Trophoblast cell (in vitro differentiated cells and primary cell): ENCODE measurements around the gene ATP7B.

Experiments
- DNase-seq, 2 donors: peaks; one replicate each; pipeline ENCODE4 v3.0.0-alpha.2; 2016
- H2AFZ ChIP-seq: 2 replicates; pipeline ENCODE4 v1.6.1; 2013; ENCODE audit warnings: low read length, moderate library complexity, mild to moderate bottlenecking; ENCODE audit not compliant: insufficient read depth, poor library complexity
- H2AK5ac ChIP-seq: 2 replicates; pipeline ENCODE4 v1.6.1; 2013; ENCODE audit warnings: mild to moderate bottlenecking, low read length
- H2BK120ac ChIP-seq: 2 replicates; pipeline ENCODE4 v1.6.1; 2013; ENCODE audit warnings: low read length, mild to moderate bottlenecking, moderate library complexity; ENCODE audit not compliant: insufficient read depth, poor library complexity
- H2BK12ac ChIP-seq: 2 replicates; pipeline ENCODE4 v1.6.1; 2013; ENCODE audit warnings: mild to moderate bottlenecking, low read length, moderate library complexity
- H2BK5ac ChIP-seq: 2 replicates; pipeline ENCODE4 v1.6.1; 2013; ENCODE audit warnings: low read length, low read depth, moderate library complexity, mild to moderate bottlenecking; ENCODE audit not compliant: poor library complexity
- H3K14ac ChIP-seq: 2 replicates; pipeline ENCODE4 v1.6.1; 2013; ENCODE audit warnings: mild to moderate bottlenecking, low read length
- H3K18ac ChIP-seq: 2 replicates; pipeline ENCODE4 v1.6.1; 2013; ENCODE audit warnings: mild to moderate bottlenecking, low read length
- H3K23ac ChIP-seq: 2 replicates; pipeline ENCODE4 v1.6.1; 2013; ENCODE audit warnings: low read length
- H3K27ac ChIP-seq: 2 replicates; pipeline ENCODE4 v1.5.1; 2013; ENCODE audit warnings: low read depth, mild to moderate bottlenecking, inconsistent platforms, low read length, moderate library complexity
- H3K27me3 ChIP-seq: 2 replicates; pipeline ENCODE4 v1.6.1; 2013; ENCODE audit warnings: inconsistent platforms, mild to moderate bottlenecking, low read length, moderate library complexity; ENCODE audit not compliant: insufficient read depth
- H3K36me3 ChIP-seq, 2 experiments: 1 replicate in 1 of 2; 2 replicates in 1 of 2; pipeline ENCODE4 v1.6.1; 2013; ENCODE audit warnings: low read length in 2 of 2, mild to moderate bottlenecking in 2 of 2, moderate library complexity in 1 of 2; ENCODE audit not compliant: insufficient read depth in 2 of 2, control insufficient read depth in 1 of 2
- H3K4ac ChIP-seq: 2 replicates; pipeline ENCODE4 v1.6.1; 2013; ENCODE audit warnings: low read depth, mild to moderate bottlenecking, low read length, moderate library complexity
- H3K4me1 ChIP-seq, 2 experiments: 1 replicate in 1 of 2; 2 replicates in 1 of 2; pipeline ENCODE4 v1.6.1; 2013; ENCODE audit warnings: low read length in 2 of 2, mild to moderate bottlenecking in 2 of 2, moderate library complexity in 1 of 2; ENCODE audit not compliant: insufficient read depth in 2 of 2, control insufficient read depth in 1 of 2
- H3K4me2 ChIP-seq: 2 replicates; pipeline ENCODE4 v1.6.1; 2013; ENCODE audit warnings: inconsistent platforms, mild to moderate bottlenecking, low read length, moderate library complexity
- H3K4me3 ChIP-seq: 2 replicates; pipeline ENCODE4 v1.5.1; 2013; ENCODE audit warnings: mild to moderate bottlenecking, low read depth, low read length, inconsistent platforms
- H3K79me1 ChIP-seq: one replicate; pipeline ENCODE4 v1.6.1; 2013; ENCODE audit warnings: low read length
- H3K79me2 ChIP-seq: 2 replicates; pipeline ENCODE4 v1.6.1; 2013; ENCODE audit warnings: low read length, mild to moderate bottlenecking; ENCODE audit not compliant: control insufficient read depth, insufficient read depth, poor library complexity
- H3K9ac ChIP-seq: 2 replicates; pipeline ENCODE4 v1.6.1; 2013; ENCODE audit warnings: mild to moderate bottlenecking, low read length
- H3K9me3 ChIP-seq: 2 replicates; pipeline ENCODE4 v1.6.1; 2013; ENCODE audit warnings: low read depth, mild to moderate bottlenecking, control low read depth, inconsistent platforms, low read length; ENCODE audit not compliant: insufficient read depth
- H4K12ac ChIP-seq: 2 replicates; pipeline ENCODE4 v1.6.1; 2013; ENCODE audit warnings: low read depth, mild to moderate bottlenecking, low read length, moderate library complexity
- H4K8ac ChIP-seq: 2 replicates; pipeline ENCODE4 v1.6.1; 2013; ENCODE audit warnings: low read depth, mild to moderate bottlenecking, low read length, moderate library complexity
- H4K91ac ChIP-seq: one replicate; pipeline ENCODE4 v1.6.1; 2013; ENCODE audit warnings: low read depth, mild to moderate bottlenecking, low read length, moderate library complexity
- WGBS: extraction: QIAGEN DNeasy Blood & Tissue Kit; methylation state at CpG from one replicate; pipeline ENCODE4 v1.1.7; 2013; ENCODE audit warnings: missing lambda C conversion rate; ENCODE audit not compliant: insufficient read length, insufficient coverage; ENCODE audit errors: extremely low coverage; 5-methylcytosine and 5-hydroxymethylcytosine counted together

ATP7B gene

DNA sequence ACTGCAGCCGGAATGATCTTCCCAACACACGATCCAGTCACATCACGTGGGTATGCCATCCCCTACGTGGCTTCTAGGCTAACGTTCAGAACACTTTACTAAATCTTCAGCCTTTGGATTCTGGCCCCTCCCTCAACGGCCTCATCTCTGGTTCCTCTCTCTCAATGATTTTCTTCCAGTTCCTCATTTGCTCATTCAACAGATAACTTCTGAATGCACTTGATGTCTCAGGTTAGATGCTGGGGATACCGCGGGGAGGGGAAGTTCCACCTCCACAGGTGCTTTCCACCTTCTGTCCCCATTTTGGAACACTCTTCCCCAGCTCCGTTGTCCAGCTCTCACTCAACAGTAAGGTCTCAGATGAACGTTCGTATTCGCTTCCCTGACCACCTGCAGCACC, 66.1 kb downstream of the ATP7B start:
- Histone ChIP-seq H3K36me3 (peaks cover 20 to 25% of the 10 kb centered on the region in 2 experiments), H3K4me2 (no peak overlapping the region), H2AFZ (no peak overlapping the region), H4K12ac (no peak overlapping the region), H3K4me3 (no peak overlapping the region), H2BK5ac (no peak overlapping the region), H3K14ac (no peak overlapping the region), H2BK12ac (no peak overlapping the region), H4K8ac (no peak overlapping the region), H3K9ac (no peak overlapping the region), H3K27me3 (no peaks in the 10 kb centered on the region), H3K23ac (no peak overlapping the region), H3K27ac (no peak overlapping the region), H4K91ac (no peak overlapping the region), H2AK5ac (no peak overlapping the region), H3K79me1 (no peaks in the 10 kb centered on the region), H3K79me2 (peaks cover 1% of the 10 kb centered on the region), H2BK120ac (no peak overlapping the region), H3K4me1 (no peaks in the 10 kb centered on the region), H3K9me3 (no peaks in the 10 kb centered on the region), H3K4ac (no peak overlapping the region), H3K18ac (no peak overlapping the region)
- no CpG with 5 or more reads among the region's 12 CpGs for WGBS
- DNase-seq = no peak

- H3K4ac ChIP-seq = no peak overlapping the region
- H3K36me3 ChIP-seq = peaks cover 18 to 21% of the 10 kb centered on the region in 2 experiments
- H3K79me1 ChIP-seq = no peaks in the 10 kb centered on the region
- no peak overlapping the region for H2BK12ac ChIP-seq
- no peak for DNase-seq
- no peak overlapping the region for H4K12ac ChIP-seq
- no peak overlapping the region for H3K4me3 ChIP-seq
- WGBS = no CpG with 5 or more reads among the region's 4 CpGs
- H2AK5ac ChIP-seq = no peak overlapping the region
- H2BK5ac ChIP-seq = no peak overlapping the region
- no peak overlapping the region for H3K9ac ChIP-seq
- no peaks in the 10 kb centered on the region for H3K9me3 ChIP-seq
- no peak overlapping the region for H3K27ac ChIP-seq
- no peak overlapping the region for H3K18ac ChIP-seq
- H3K27me3 ChIP-seq = no peaks in the 10 kb centered on the region
- H3K4me1 ChIP-seq = no peaks in the 10 kb centered on the region
- no peak overlapping the region for H4K91ac ChIP-seq
- H2AFZ ChIP-seq = no peak overlapping the region
- H3K4me2 ChIP-seq = no peak overlapping the region
- H3K14ac ChIP-seq = no peak overlapping the region
- H4K8ac ChIP-seq = no peak overlapping the region
- peaks cover 1% of the 10 kb centered on the region for H3K79me2 ChIP-seq
- H2BK120ac ChIP-seq = no peak overlapping the region
- H3K23ac ChIP-seq = no peak overlapping the region
Measured at GRCh38 chr13:51944428-51944827, 66.8 kb downstream of the ATP7B start.

DNA sequence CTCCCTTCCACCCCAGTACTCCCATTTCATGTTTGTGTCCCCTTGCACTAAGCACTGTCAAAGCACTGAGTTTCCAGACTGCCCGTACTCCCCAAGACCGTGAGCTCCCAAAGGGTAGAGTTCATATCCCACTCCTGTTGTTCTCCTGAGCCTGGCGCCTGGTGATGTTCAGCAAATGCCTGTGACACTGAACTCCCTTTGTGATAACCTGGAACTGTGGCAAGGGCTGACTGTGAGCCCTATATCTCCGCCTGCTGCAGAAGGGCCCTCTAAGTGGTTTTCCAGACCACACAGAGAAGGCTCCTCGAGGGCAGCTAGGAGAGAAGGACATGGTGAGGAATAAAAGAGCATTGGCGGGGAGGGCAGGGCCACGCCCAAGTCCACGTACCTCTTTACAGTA, 67.5 kb downstream of the ATP7B start:
- no peak overlapping the region for H3K9ac ChIP-seq
- H3K9me3 ChIP-seq = no peaks in the 10 kb centered on the region
- no peaks in the 10 kb centered on the region for H3K4me1 ChIP-seq
- no peak overlapping the region for H3K4ac ChIP-seq
- H3K4me2 ChIP-seq = no peak overlapping the region
- no peak overlapping the region for H4K12ac ChIP-seq
- H2AK5ac ChIP-seq = no peak overlapping the region
- DNase-seq = no peak
- H3K79me2 ChIP-seq = peaks cover 1% of the 10 kb centered on the region
- H3K18ac ChIP-seq = no peak overlapping the region
- H4K91ac ChIP-seq = no peak overlapping the region
- H3K36me3 ChIP-seq = peaks cover 22 to 25% of the 10 kb centered on the region in 2 experiments
- H3K27me3 ChIP-seq = no peaks in the 10 kb centered on the region
- H4K8ac ChIP-seq = no peak overlapping the region
- no CpG with 5 or more reads among the region's 8 CpGs for WGBS
- H2BK120ac ChIP-seq = no peak overlapping the region
- H2BK5ac ChIP-seq = no peak overlapping the region
- no peak overlapping the region for H3K27ac ChIP-seq
- H3K79me1 ChIP-seq = no peaks in the 10 kb centered on the region
- no peak overlapping the region for H3K4me3 ChIP-seq
- H3K23ac ChIP-seq = no peak overlapping the region
- H2AFZ ChIP-seq = no peak overlapping the region
- no peak overlapping the region for H3K14ac ChIP-seq
- H2BK12ac ChIP-seq = no peak overlapping the region

- no CpG with 5 or more reads among the region's 9 CpGs for WGBS
- H3K4me3 ChIP-seq = no peak overlapping the region
- no peak overlapping the region for H3K18ac ChIP-seq
- H2BK12ac ChIP-seq = no peak overlapping the region
- no peaks in the 10 kb centered on the region for H3K4me1 ChIP-seq
- H4K91ac ChIP-seq = no peak overlapping the region
- peaks cover 1% of the 10 kb centered on the region for H3K79me2 ChIP-seq
- H3K27me3 ChIP-seq = no peaks in the 10 kb centered on the region
- no peaks in the 10 kb centered on the region for H3K79me1 ChIP-seq
- H3K9ac ChIP-seq = no peak overlapping the region
- no peak overlapping the region for H2AFZ ChIP-seq
- H3K9me3 ChIP-seq = peaks cover 2% of the 10 kb centered on the region
- H3K4me2 ChIP-seq = no peak overlapping the region
- H2BK5ac ChIP-seq = no peak overlapping the region
- H4K12ac ChIP-seq = no peak overlapping the region
- H2AK5ac ChIP-seq = no peak overlapping the region
- H4K8ac ChIP-seq = no peak overlapping the region
- no peak overlapping the region for H3K23ac ChIP-seq
- no peak overlapping the region for H3K4ac ChIP-seq
- H3K36me3 ChIP-seq = peaks cover 23 to 34% of the 10 kb centered on the region in 2 experiments
- no peak overlapping the region for H2BK120ac ChIP-seq
- DNase-seq = no peak
- H3K14ac ChIP-seq = no peak overlapping the region
- H3K27ac ChIP-seq = no peak overlapping the region
Measured at GRCh38 chr13:51942189-51942588, 69.1 kb downstream of the ATP7B start.
